H1 (cell line): ENCODE data around the gene AGAP1. TPM values are rescaled to one million over a fixed set of nuclear protein-coding genes. Genes with fewer than 3 reads are reported as not detected.

ENCODE experiments used
- CTCF ChIA-PET: fragments of 300-600 bp; sonication (Branson Sonifier 250); formaldehyde crosslinking; loops from one replicate; lab custom pipeline; 2021; ENCODE audit not compliant: partially characterized antibody; lab: Charles Lee
- POLR2A ChIA-PET: fragments of 300-600 bp; sonication (Branson Sonifier 250); formaldehyde crosslinking; loops from one replicate; lab custom pipeline; 2021; ENCODE audit warnings: inconsistent platforms; ENCODE audit not compliant: partially characterized antibody; lab: Charles Lee
- DNase-seq, 2 experiments: peaks; one replicate each; pipeline versions ENCODE4 v3.0.0 to v3.0.0-alpha.2; 2010 to 2022; ENCODE audit warnings: low spot score in 2 of 2, low read depth in 1 of 2, mixed read lengths in 1 of 2
- FAIRE-seq: peaks from 2 replicates; lab custom pipeline; 2011; peaks lifted over from hg19 to GRCh38; lab: Jason Lieb, UNC
- H2AFZ ChIP-seq: 2 replicates; pipeline ENCODE4 v1.8.1; 2012; ENCODE audit warnings: low read length, inconsistent platforms
- H2AK5ac ChIP-seq: 2 replicates; pipeline ENCODE4 v1.6.1; 2013; ENCODE audit warnings: low read depth, low read length
- H2BK120ac ChIP-seq: replicated peaks from 2 replicates; pipeline ENCODE3; 2013; ENCODE audit warnings: low read depth, low read length, inconsistent platforms
- H2BK12ac ChIP-seq: 2 replicates; pipeline ENCODE4 v1.6.1; 2013; ENCODE audit warnings: low read depth, low read length
- H2BK15ac ChIP-seq: 2 replicates; pipeline ENCODE4 v1.6.1; 2013; ENCODE audit warnings: low read length
- H2BK20ac ChIP-seq: 2 replicates; pipeline ENCODE4 v1.6.1; 2013; ENCODE audit warnings: low read length
- H2BK5ac ChIP-seq: 2 replicates; pipeline ENCODE4 v1.6.1; 2013; ENCODE audit warnings: low read depth, low read length
- H3K14ac ChIP-seq: 2 replicates; pipeline ENCODE4 v1.6.1; 2013; ENCODE audit warnings: inconsistent platforms; ENCODE audit not compliant: insufficient read length
- H3K18ac ChIP-seq: 2 replicates; pipeline ENCODE4 v1.6.1; 2013; ENCODE audit warnings: low read length; ENCODE audit errors: extremely low read depth
- H3K23ac ChIP-seq: 2 replicates; pipeline ENCODE4 v1.6.1; 2013; ENCODE audit warnings: inconsistent platforms; ENCODE audit not compliant: insufficient read length
- H3K23me2 ChIP-seq: 2 replicates; pipeline ENCODE4 v1.6.1; 2013; ENCODE audit warnings: low read depth, low read length
- H3K27ac ChIP-seq: 2 replicates; pipeline ENCODE4 v1.6.1; 2011; ENCODE audit warnings: low read depth, low read length, inconsistent platforms
- H3K27me3 ChIP-seq, 4 experiments: replicated peaks in 1 of 4; 1 replicate in 1 of 4; 2 replicates in 3 of 4; pipeline versions ENCODE4 v1.6.1 to v1.8.1; 2011 to 2013; ENCODE audit warnings: low read length in 3 of 4, mild to moderate bottlenecking in 3 of 4, inconsistent platforms in 2 of 4, mixed read lengths in 2 of 4, moderate library complexity in 1 of 4; ENCODE audit not compliant: control insufficient read depth in 3 of 4, insufficient read depth in 3 of 4; ENCODE audit errors: extremely low read depth in 1 of 4
- H3K36me3 ChIP-seq, 4 experiments: 2 replicates each; pipeline versions ENCODE4 v1.6.1 to v1.8.1; 2011 to 2013; ENCODE audit warnings: mild to moderate bottlenecking in 4 of 4, low read length in 3 of 4, moderate library complexity in 2 of 4, control low read depth in 1 of 4, inconsistent platforms in 1 of 4; ENCODE audit not compliant: insufficient read depth in 4 of 4, control insufficient read depth in 2 of 4
- H3K4ac ChIP-seq: replicated peaks from 2 replicates; pipeline ENCODE3; 2013; ENCODE audit warnings: low read length, low read depth, mixed read lengths, inconsistent platforms; ENCODE audit not compliant: insufficient read length
- H3K4me1 ChIP-seq, 4 experiments: replicated peaks in 1 of 4; 1 replicate in 1 of 4; 2 replicates in 3 of 4; pipeline versions ENCODE4 v1.6.1 to v1.8.1; 2011 to 2013; ENCODE audit warnings: low read length in 3 of 4, inconsistent platforms in 2 of 4, mixed read lengths in 1 of 4; ENCODE audit not compliant: insufficient read depth in 4 of 4, control insufficient read depth in 3 of 4
- H3K4me2 ChIP-seq, 2 experiments: 2 replicates each; pipeline versions ENCODE4 v1.6.1 to v1.8.1; 2011 to 2013; ENCODE audit warnings: low read depth in 2 of 2, low read length in 2 of 2, control low read depth in 1 of 2, inconsistent platforms in 1 of 2, mild to moderate bottlenecking in 1 of 2; ENCODE audit not compliant: insufficient read depth in 1 of 2
- H3K4me3 ChIP-seq, 4 experiments: fragments of 200-600, 300-600 bp in 1 of 4; sonication (generic), shearing (Covaris generic), sonication (Bioruptor Twin) in 1 of 4; 2 replicates each; pipeline versions ENCODE4 v1.5.1 to v1.8.1; 2011 to 2016; ENCODE audit warnings: low read length in 4 of 4, low read depth in 3 of 4, control low read depth in 2 of 4, inconsistent platforms in 2 of 4, mild to moderate bottlenecking in 2 of 4, mixed read lengths in 1 of 4, moderate library complexity in 1 of 4; ENCODE audit not compliant: insufficient read depth in 2 of 4; ENCODE audit errors: extremely low read depth in 1 of 4
- H3K56ac ChIP-seq: replicated peaks from 2 replicates; pipeline ENCODE3; 2013; ENCODE audit warnings: low read depth, mild to moderate bottlenecking, mixed read lengths, low read length, inconsistent platforms; ENCODE audit not compliant: insufficient read length
- H3K79me1 ChIP-seq: 2 replicates; pipeline ENCODE4 v1.6.1; 2013; ENCODE audit warnings: low read depth, low read length, control low read depth
- H3K79me2 ChIP-seq, 2 experiments: 2 replicates each; pipeline versions ENCODE4 v1.6.1 to v1.8.1; 2012 to 2013; ENCODE audit warnings: low read length in 2 of 2, mild to moderate bottlenecking in 2 of 2, inconsistent platforms in 1 of 2; ENCODE audit not compliant: insufficient read depth in 2 of 2, control insufficient read depth in 1 of 2
- H3K9ac ChIP-seq, 4 experiments: replicated peaks in 1 of 4; 1 replicate in 1 of 4; 2 replicates in 3 of 4; pipeline versions ENCODE4 v1.6.1 to v1.8.1; 2011 to 2013; ENCODE audit warnings: low read depth in 3 of 4, low read length in 3 of 4, control low read depth in 2 of 4, mild to moderate bottlenecking in 2 of 4, moderate library complexity in 2 of 4, inconsistent platforms in 1 of 4; ENCODE audit errors: extremely low read depth in 1 of 4
- H3K9me3 ChIP-seq, 2 experiments: 2 replicates each; pipeline versions ENCODE4 v1.6.1 to v1.8.1; 2012 to 2013; ENCODE audit warnings: mild to moderate bottlenecking in 2 of 2, moderate library complexity in 2 of 2, control low read depth in 1 of 2, inconsistent platforms in 1 of 2, low read depth in 1 of 2, low read length in 1 of 2, mixed read lengths in 1 of 2; ENCODE audit not compliant: insufficient read depth in 2 of 2
- H4K20me1 ChIP-seq, 2 experiments: replicated peaks in 1 of 2; 2 replicates each; pipeline versions ENCODE3 to v1.8.1; 2011 to 2013; ENCODE audit warnings: inconsistent platforms in 2 of 2, low read length in 2 of 2, mild to moderate bottlenecking in 1 of 2; ENCODE audit not compliant: insufficient read depth in 2 of 2, control insufficient read depth in 1 of 2
- H4K5ac ChIP-seq: 2 replicates; pipeline ENCODE4 v1.6.1; 2013; ENCODE audit warnings: low read length, low read depth, mixed read lengths, inconsistent platforms; ENCODE audit not compliant: insufficient read length
- H4K8ac ChIP-seq: 2 replicates; pipeline ENCODE4 v1.8.0; 2013; ENCODE audit warnings: mild to moderate bottlenecking, moderate library complexity, low read length, inconsistent platforms; ENCODE audit not compliant: insufficient read depth; ENCODE audit errors: extremely low read depth
- H4K91ac ChIP-seq: replicated peaks from 2 replicates; pipeline ENCODE3; 2013; ENCODE audit warnings: low read length, mixed read lengths, inconsistent platforms; ENCODE audit not compliant: insufficient read length
- CEBPB ChIP-seq: IDR thresholded peaks from 2 replicates; pipeline ENCODE4 v1.6.1; 2012; ENCODE audit warnings: low read depth, low read length
- KDM1A ChIP-seq: fragments of 200-600, 300-600 bp; sonication (generic); IDR thresholded peaks from 2 replicates; pipeline ENCODE4 v1.7.1; 2016; ENCODE audit warnings: mild to moderate bottlenecking, low read length, borderline replicate concordance
- KDM5A ChIP-seq: fragments of 200-600 bp; IDR thresholded peaks from 2 replicates; pipeline ENCODE4 v1.7.1; 2012; ENCODE audit warnings: mild to moderate bottlenecking, low read length, inconsistent platforms, mixed read lengths
- RBBP5 ChIP-seq: IDR thresholded peaks from 2 replicates; pipeline ENCODE4 v1.7.1; 2012; ENCODE audit warnings: low read depth, mild to moderate bottlenecking, inconsistent platforms, low read length, moderate library complexity, borderline replicate concordance
- TEAD4 ChIP-seq: IDR thresholded peaks from 2 replicates; pipeline ENCODE4 v1.6.1; 2012; ENCODE audit warnings: low read depth, low read length, inconsistent platforms, mixed read lengths
- WGBS, 2 experiments: shearing (Covaris generic) in 1 of 2; methylation state at CpG; one replicate each; pipeline versions ENCODE4 v1.1.6 to v1.1.7; 2013 to 2015; ENCODE audit warnings: low lambda C conversion rate in 2 of 2, mixed read lengths in 2 of 2, inconsistent platforms in 1 of 2, low coverage in 1 of 2, missing lambda C conversion rate in 1 of 2; ENCODE audit not compliant: insufficient replicate concordance in 2 of 2, insufficient coverage in 1 of 2, insufficient read length in 1 of 2; ENCODE audit errors: extremely low coverage in 1 of 2, missing lambda C conversion rate in 1 of 2; 5-methylcytosine and 5-hydroxymethylcytosine counted together
- polyA plus RNA-seq, 7 experiments: library from polyadenylated mRNA; depleted of rRNA in 3 of 7; stranded (reverse) in 5 of 7; unstranded in 2 of 7; fragments of >200 nt in 5 of 7; fragments of 200-250 nt in 2 of 7; gene quantifications; 1 replicate in 5 of 7; 2 replicates in 1 of 7; 4 replicates in 1 of 7; pipeline versions ENCODE4 v1.2.1 to v1.2.3, GENCODE V29; 2011 to 2013; ENCODE audit warnings: missing spikeins in 2 of 7, mixed read lengths in 2 of 7
- total RNA-seq: library from RNA; stranded (reverse); fragmentation: NEBNext Ultra II Directional; extraction: Animal tissue kit (Norgen Biotek cat#: 25700); gene quantifications from 2 replicates; pipeline ENCODE4 v1.2.1, GENCODE V29; 2021

Gene AGAP1
- total and polyA plus RNA-seq, 2 of the 8 experiments (the other 6 are each of a cell fraction or from before 2014, with no cell fraction given): 18.1 to 39.4 TPM

DNA sequence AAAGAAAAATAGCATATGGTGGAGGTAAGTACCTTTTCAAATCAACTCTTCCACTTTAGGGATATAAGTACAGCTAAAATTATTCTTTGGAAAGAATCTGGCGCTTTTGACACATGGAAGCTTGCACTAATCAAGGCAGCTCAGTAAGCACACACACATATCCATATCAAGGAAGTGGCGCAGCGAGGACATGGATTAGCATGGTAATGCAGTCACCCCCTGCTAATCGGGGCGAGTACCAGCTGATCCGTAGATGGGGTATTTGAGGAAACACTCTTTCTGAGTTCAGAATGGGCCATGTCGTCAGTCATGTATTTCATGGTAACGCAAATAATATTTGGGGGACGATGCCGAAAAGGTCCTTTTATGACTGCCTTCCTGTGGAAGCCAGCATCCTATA lies 429.0 kb downstream of the AGAP1 start:
- DNase-seq: no peak
- Histone ChIP-seq H3K36me3 (no peaks in the 10 kb centered on the region), H2BK12ac (no peak overlapping the region)
- no peak for TF ChIP-seq RBBP5
- no peak for TF ChIP-seq CEBPB
- no peak for TF ChIP-seq KDM1A
- TF ChIP-seq TEAD4: no peak
- TF ChIP-seq KDM5A: no peak

More for the DNA sequence above, 429.0 kb downstream of the AGAP1 start:
- no peak overlapping the region for H2BK5ac ChIP-seq
- no peak overlapping the region for H2AFZ ChIP-seq
- no peak overlapping the region for H3K4me3 ChIP-seq
- H3K27ac ChIP-seq: no peak overlapping the region
- H3K9me3 ChIP-seq: no peaks in the 10 kb centered on the region
- H3K9ac ChIP-seq: no peak overlapping the region
- 83% methylated on average over 10 of the region's 10 CpGs; no CpG with 5 or more reads in 1 of the 2 experiments for WGBS, 2 experiments
- no peak overlapping the region for H3K18ac ChIP-seq
- no peak overlapping the region for H4K8ac ChIP-seq
- no peak overlapping the region for H2BK20ac ChIP-seq
- H3K14ac ChIP-seq: no peak overlapping the region
- no peak for FAIRE-seq
- POLR2A ChIA-PET: no interaction called here
- no peak overlapping the region for H2BK120ac ChIP-seq
- no peak overlapping the region for H2AK5ac ChIP-seq
- no peak overlapping the region for H4K91ac ChIP-seq
- no peak overlapping the region for H3K4ac ChIP-seq
- no peak overlapping the region for H4K5ac ChIP-seq
- no peak overlapping the region for H3K23ac ChIP-seq
- H3K4me2 ChIP-seq: no peak overlapping the region
- H3K27me3 ChIP-seq: no peaks in the 10 kb centered on the region
- no peaks in the 10 kb centered on the region for H3K23me2 ChIP-seq
- no peaks in the 10 kb centered on the region for H3K79me2 ChIP-seq
- H4K20me1 ChIP-seq: peaks cover 0 to 5% of the 10 kb centered on the region in 2 experiments
- no peak overlapping the region for H3K56ac ChIP-seq
- H3K4me1 ChIP-seq: no peaks in the 10 kb centered on the region; a peak in 3 of 7 replicates
- H3K79me1 ChIP-seq: no peaks in the 10 kb centered on the region
- CTCF ChIA-PET: interaction anchor here (1.5 to 2.0 kb wide), 3 partner anchors 10 to 157 kb away, joined by 3 to 8 read pairs (median 7); no protein-coding TSS in a partner anchor
- H2BK15ac ChIP-seq: no peak overlapping the region
